ENCODE results near the gene TUBB1.

DNA sequence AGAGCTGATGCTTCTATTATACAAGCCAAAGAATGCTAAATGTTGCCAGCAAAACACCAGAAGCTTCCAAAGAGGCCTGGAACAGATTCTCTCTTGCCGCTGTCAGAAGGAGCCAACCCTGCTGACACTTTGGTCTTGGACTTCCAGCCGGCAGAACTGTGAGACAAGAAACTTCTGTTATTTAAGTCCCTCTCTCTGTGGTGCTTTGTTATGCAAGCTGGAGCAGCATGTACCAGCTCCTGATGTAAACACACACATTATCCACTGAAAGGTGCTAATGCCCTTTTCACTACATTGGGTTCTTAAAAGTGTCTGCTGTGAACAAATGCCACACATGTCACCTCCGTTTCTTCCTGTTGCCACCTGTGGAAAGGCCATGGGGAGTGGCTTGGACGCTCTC is 49.3 kb downstream of the TUBB1 start:
- no peak for TF ChIP-seq EZH2 (IDR thresholded peaks at IDR 0.05; ENCODE audit: borderline replicate concordance, low read depth, low read length, severe bottlenecking)
- no peak for TF ChIP-seq CTCF (IDR thresholded peaks at IDR 0.05; ENCODE audit: borderline replicate concordance, extremely low read depth, low read length, poor library complexity, severe bottlenecking)

Measured in DND-41 (cell line).